HG03159 (cell line): ENCODE measurements around the gene L3MBTL3.
A peak's percentile ranks its signal among the peaks of the same experiment; 100 is the strongest.

ENCODE experiments used
- ATAC-seq: cut with Tn5 transposase; IDR thresholded peaks from one replicate; pipeline ENCODE4 v1.9.1; 2021; ENCODE audit warnings: mild to moderate bottlenecking, moderate library complexity; ENCODE audit not compliant: unreplicated experiment

L3MBTL3 gene

DNA sequence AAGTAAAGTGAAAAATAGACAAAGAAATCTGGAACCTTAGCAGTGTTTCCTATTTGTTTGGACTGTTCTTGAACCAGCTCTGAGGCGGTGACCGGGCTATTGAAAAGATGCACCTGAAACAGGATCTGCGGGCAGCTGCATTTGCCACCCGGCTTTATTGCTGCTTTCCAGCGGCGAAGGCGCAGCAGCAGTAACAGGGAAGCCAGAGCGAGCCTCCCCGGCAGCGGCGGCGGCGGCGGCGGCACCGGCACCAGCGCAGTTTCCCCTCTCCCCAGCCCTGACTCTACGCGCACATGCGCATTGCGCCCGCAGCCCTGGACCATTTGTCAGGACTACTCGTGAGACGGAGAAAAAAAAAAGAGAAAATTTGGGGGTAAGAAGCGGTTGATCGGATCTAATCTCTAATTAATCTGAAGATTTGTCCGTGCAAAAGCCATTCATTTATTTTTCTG is at the start of gene L3MBTL3:
Gene L3MBTL3, plus strand, starts transcription at position 290 of the 452 bp plus-strand sequence. CDS start 24,119 bp downstream, outside the sequence.
- ATAC-seq: peak; percentile 65

DNA sequence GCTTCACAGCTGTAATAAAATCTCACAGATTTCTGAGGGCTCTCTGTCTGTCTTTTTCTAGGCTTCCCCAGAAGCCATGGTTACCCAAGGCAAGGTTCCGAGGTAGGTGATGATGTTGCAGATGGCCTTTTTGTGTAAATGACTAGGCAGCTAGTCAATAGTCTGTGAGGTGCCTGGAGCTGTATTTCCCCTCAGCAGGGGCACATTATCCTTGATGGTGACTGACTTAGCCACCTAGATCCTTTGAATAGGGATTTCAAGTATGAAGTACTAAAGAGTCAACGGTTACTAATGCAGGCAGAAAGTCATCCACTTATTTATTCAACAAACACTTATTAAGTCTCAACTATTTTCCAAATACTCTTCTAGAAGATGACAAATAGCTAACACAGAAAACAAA is 49.3 kb upstream of the L3MBTL3 start:
- ATAC-seq: no peak

DNA sequence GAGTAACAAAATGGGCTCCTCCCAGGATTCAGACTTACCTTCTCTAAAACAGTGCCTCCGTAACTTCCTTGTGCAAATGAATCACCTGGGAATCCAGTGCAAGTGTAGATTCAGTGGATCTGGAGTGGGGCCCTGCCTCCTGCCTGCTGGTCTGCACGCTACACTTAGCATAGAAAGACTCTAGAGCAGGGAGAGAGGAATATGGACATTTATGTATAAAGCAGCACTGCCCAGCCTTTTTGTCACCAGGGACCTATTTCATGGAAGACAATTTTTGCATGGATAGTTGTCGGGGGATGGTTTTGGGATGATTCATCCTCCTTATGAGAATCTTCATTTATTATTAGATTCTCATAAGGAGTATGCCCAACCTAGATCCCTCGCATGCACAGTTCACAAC is 42.3 kb upstream of the L3MBTL3 start:
- no peak for ATAC-seq

DNA sequence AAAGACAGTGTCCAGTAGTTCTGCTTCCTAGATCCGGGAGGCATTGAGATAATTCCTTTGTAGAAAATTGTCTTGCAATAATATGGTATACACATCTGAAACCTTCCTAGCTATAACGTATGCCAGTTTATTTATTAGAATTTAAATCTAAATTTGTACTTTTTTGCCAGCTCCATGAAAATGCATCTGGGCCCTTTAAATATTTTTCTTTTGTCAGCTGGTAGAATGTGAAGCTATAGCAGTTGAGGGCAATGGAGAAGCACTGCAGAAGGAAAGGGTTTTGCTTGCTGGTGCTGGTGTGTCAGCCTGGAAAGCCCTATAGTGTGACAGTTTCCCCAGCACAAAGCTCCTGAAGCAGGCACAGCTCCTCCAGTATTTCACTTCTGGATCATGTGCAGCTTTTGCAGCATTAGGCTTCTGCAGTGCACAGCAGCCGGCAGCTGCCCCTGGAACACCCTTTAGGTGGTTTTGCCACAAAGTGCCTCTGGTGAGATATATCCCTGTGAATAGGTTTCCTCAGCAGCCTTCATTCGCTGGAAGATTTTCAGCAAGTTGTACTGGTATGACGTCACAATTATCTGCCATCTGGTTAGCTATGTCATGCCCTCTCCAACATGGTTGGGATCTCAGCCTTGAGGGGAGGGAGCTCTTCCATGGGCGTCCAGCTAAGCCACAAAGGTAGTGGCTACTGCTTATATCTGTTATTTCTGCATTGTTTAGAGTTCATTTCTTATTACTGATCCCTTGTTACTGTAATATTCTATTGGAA is 40.0 kb upstream of the L3MBTL3 start:
- no peak for ATAC-seq

DNA sequence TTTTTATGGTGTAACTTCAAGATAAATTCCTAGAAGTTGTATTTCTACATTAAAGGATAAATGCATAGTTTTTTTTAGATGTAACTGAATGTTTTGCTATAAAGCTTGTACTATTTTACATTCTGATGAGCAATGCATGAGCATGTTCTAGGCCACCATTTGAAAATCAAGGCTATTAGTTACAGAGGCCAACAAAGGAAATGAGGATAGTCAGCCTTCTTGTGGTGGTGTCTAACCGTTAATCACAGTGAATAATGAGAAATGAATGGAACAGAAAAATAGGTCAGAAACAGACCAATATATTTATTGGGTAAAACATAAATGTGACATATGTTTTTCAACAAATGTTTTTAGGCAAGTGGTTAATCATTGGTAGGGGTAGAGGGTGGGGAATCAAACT is 37.6 kb upstream of the L3MBTL3 start:
- no peak for ATAC-seq

DNA sequence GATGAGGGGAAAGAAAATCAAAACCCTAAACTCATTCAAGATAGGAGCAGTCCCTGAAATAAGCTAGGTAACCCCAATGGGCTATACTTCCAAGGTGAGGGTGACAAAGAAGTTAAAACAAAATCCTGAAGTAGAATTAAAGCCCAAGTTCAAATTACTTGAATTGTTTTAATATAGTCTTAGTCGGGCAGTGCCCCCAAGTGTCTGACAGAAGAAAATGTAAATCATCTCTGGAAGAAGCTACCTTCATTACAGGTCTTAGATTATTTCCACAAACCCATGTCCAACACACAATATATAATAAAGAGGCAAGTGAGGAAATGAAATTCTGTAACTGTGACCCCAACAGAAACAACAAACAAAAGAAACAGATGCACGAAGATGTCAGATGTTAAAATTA is 36.8 kb upstream of the L3MBTL3 start:
- ATAC-seq: no peak

DNA sequence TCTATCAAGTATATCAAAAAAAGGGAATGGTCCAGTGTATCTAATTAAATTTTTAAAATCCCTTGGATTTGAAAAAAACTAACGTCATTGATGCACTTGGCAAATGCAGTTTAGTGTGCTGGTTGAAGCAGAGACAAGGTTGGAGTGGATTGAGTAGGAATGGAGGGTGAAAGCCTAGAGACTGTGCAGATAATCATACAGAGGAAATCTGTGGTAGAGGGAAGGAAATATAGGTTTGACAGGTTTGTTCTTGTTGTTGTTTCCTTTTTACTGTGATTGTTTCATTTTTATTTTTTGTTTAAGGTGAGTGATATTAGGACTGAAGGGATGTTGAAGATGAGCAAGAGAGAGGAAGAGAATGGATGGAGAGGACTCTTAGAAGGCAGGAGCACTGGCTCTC is 29.0 kb upstream of the L3MBTL3 start:
- ATAC-seq: no peak

DNA sequence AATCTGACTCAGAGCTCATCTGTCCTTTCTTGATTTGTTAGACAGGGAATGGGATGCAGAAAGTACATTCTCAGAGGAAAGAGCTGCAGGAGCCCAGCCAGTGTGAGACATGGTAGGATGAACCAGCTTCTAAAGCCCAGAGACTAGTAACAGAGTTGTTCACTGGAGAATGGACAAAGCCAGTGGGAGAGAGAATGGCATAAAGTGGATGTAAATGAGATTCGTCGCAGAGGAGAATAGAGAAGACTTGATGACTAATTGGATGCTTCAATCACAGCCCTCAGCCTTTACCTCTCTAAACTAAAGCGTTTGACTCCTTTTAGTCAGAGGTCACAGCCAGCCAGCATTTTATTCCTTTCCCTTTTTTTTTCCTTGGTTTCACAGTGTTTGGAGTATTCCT is 25.5 kb upstream of the L3MBTL3 start:
- ATAC-seq: no peak

DNA sequence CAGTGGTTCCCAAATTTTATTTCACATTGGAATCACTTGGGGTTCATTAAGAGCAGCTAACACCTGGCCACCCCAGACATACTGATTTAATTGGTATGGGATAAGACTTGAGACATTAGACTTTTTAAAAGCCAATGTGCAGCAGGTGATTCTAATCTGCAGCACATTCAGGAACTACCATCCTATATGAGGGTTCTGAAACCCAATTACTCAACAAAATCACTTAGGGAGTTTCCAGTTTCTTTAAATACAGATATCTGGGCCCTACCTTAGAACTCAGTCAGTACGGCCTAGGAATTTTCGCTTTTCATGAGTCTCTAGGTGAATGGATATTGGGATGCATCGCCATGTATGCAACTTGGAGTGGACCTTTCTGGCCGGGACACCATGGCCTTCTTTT is 24.0 kb upstream of the L3MBTL3 start:
- ATAC-seq: no peak

DNA sequence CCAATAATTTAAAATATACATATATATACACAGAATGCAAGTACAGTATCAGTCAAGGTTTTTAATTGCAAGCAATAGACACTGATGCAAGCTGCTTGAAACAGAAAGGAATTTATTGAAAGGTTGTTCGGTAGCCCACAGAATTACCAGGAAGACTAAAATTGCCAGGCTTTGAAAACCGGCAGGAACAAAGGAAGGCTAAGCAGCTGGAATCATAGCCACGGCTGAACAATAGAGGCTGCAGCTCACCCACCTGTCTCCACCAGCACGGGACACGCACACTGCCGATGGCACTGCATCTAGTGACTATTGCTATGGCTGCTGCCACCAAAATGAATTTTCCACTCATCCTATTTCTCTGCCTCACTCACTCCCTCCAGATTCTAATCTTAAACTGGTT is 22.0 kb upstream of the L3MBTL3 start:
- ATAC-seq: no peak

DNA sequence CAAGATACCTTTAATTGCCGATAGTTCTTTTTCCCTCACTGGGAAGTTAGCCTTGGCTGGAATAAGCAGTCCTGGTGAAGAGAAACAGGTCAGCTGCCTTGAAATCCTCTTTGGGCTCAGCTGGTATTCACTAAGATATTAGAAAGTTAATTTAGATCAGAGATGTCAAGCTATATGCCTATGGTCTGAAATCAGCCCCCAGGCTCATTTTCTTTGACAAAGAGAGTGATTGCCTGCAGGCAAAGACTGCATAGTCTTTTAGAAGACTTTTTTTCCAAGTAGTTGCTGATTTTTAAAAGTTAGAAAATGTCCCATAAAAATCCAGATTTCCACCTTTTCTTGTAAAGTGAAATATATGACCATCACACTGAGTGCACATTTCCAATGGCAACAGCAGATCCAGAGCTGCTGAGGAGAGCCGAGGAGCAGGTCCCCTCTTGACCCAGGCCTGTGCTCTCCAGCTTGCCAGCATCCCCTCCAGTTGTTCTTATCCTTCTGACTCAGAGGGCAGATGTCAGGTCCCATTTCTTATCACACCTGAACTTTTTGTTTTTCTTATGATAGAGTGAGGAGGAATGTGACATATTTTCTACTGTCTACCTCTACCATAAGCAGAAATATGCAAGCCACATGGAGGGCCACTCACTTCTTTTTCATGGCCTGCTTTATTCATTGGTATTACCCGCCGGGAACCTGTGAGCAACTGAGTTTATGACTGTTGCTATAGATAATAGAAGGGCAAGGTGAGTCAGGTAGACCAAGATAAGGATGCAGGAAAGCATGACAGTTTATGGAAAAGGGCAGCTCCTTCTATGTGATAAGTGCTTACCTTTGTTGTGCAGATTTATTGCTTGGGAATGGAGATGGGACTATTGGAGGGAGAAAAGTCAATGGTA is 17.6 kb upstream of the L3MBTL3 start:
- no peak for ATAC-seq

DNA sequence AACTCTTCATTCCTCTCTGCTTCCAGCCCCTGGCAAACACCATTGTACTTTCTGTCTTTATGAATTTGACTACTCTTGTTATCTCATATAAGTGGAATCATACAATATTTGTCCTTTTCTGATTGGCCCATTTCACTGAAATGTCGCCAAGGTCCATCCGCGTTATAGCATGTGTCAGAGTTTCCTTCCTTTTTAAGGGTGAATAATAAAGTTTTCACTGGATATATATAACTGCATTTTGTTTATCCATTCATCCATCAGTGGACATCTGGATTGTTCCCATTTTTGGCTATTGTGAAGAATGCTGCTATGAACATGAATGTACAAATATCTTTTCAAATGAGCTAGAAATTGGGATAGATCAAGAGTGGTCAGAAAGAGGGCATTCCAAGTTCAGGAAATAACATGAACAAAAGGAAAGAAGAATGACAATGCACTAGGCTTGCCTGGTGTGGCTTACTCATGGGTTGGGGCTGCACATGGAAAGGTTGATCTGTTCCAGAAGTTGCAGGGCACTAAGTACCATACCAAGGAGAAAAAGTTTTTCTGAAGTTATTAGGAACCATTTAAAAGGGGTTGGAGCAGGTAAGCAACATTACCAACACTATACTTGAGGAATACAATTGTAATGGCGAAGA is 10.0 kb upstream of the L3MBTL3 start:
- ATAC-seq: no peak

DNA sequence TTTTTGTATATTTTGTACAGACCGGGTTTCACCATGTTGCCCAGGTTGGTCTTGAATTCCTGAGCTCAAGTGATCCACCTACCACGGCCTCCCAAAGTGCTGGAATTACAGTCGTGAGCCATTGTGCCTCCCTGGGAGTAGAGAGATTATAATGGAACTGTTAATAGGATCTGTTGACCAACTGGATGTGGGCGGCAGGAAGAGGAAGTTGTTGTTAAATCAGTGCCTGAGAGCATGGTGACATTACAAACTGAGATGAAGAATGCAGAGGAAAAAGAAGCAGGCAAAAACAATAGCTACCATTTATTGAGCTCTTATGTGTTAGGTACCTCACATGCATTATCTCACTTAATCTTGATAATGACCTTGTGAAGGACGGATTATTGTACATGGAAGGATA is 9.2 kb upstream of the L3MBTL3 start:
- ATAC-seq: no peak

DNA sequence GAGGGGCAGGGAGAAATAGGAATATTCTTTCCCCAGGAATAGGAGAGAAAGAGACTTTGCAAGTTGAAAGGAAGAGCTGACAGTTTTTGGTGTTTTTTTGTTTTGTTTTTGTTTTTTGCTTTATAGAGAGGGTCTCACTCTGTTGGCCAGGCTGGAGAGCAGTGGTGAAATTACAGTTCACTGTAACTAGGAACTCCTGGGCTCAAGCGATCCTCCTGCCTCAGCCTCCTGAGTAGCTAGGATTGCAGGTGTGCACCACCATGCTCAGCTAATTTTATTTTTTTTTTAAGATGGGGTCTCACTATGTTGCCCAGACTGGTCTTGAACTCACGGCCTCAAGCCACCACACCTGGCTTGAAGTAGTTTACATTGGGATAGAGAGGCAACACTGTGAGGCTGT is 8.0 kb upstream of the L3MBTL3 start:
- ATAC-seq: no peak

DNA sequence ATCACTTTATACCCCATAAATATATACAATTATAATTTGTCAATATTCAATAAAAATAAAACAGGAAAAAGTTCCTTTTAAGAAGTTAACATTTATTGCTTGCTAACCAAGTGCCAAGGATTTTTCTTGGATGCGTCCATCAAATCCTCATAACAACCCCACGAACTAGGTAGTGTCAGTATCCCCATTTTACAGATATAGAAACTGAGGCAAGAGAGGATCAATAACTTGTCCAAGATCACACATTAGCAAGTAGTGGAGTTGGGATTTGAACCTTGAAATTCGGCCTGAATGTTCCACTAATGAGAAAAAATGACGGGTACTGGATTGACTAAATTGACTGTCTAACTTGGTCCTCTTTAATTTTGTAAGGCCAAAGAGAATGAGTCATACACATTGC is 5.7 kb upstream of the L3MBTL3 start:
- ATAC-seq: no peak

DNA sequence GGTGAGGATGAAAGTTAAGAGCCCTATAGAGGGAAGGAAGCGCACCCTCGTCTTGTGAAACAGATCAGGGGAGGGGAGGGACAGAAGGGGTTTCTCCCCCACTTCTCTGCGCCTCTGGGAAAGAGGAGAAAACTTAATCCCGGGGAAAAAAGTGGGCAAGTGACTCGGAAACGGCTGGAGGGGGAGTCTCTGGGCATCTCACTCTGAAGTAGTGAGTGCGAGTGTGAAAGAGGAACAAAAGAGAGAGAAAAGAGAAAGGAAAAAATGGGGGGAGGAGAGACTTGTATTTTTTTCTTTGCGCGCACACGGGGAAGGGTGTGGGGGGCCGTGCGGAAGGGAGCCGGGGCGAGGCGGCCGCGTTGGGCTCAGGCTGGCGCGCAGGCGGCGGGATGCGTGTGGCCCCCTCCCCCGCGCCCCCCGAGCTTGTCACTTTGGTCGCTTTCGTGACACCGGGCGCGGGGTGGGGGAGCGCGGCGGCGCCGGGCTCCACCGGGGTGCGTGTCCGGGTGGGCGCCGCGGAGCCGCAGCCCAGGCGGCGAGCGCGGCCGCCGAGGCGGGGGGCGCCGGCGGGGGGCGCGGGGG is 454 bp downstream of the L3MBTL3 start:
- peak; percentile 36 for ATAC-seq

DNA sequence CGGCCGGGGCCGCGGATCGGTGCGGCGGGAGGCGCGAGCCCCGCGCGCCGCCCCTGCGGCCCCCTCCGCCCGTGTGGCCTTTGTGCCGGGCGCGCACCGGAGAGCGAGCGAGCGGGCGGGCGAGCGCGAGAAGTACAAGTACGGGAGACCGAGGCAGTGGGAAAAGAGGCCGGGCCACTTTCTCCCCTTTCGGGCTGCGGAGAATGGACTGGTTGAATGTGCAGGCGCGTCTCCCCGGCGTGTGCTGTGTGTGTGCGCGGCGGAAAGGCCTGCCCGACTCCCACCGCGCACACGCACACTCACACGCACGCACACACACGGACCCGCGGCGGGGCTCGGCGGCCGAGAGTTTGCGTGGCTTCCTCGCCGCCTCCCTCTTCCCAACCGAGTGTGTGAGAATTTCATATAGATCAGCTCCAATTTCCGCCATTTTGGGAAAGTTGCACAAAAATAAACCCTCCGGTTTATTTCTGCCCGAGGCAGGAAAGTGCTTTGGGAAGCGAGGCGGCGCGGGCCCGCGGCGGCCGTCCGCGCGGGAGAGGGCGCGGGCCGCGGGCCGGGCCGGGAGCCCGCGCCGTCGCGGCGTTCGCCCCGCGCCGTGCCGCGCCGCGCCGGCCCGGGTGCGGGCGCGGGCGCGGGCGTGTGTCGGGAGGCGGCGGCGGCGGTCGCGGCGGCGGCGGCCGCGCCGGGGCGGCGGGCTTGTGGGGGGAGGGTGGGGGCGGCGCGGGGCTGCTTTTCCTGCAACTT is 1.1 kb downstream of the L3MBTL3 start:
- peak; percentile 22 for ATAC-seq

DNA sequence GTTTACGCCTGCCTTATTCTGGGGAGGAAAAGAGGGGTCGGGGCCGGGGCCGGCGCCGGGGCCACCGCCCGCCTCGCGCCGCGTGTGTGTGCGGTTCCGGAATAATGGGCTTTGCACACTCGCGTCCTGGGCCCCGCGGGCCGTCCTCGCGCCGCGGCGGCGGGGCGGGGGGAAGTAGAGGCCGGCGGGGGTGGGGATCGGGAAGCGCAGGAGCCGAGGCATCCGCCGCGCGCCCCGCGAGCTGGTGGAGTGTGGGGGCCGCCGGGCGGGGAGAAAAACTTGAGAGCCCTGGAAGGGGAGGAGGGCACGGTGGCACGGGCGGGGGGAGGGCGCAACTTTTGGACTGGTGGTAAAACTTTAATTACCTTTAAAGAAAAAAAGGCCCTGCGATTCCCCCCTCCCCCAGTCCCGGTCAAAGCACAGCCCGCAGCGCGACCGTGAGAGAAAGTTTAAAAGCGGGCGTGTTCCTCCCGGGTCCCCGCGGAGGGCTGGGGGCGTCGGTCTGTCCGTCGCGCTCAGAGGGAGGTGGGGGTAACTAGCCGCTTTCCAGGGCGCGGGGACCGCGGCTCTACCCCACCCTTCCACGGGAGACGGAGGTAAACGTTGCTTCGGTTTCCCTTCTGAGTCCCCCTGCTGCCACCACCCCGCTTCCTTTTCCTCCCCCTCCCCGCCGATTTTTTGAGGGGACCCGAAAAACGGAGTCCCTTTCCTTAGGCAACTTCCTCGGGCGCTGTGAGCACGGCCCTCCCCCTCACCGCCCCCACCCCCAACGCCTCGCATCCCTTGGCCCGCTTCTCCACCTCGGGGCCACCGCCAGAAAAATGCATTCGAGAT is 1.9 kb downstream of the L3MBTL3 start:
- no peak for ATAC-seq

DNA sequence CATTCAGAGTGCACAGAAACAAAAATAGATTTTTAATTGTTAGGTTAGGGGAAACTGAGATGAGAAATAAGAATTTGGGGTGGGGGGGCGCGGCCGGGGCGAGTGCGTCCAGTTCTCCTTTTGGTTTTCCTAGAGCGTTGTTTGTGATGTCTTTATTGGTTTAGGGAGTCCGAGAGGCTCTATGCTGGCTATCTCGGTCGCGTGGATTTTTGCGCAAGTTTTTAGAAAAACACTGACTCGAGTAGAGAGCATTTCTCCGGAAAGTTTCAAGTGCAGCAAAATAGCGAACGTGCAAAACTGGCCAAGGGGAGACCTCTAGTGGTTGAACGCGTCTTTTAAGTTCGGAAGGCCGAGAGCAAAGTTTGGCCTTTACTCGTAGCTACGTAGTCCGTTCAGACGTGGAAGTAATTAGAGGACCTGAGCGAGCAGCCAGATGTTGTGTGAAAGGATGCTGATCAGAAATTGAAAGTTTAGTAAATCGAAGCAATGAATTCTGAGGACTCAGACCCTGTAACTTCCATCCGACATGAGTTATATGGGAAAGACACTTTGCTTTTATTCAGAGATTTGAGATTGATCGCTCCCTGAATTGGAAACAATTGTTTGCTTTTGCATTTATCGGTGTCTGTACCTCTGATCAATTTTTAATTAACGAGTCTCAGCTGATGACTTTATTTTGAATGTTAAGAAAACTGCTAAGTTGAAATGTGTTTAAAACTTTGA is 2.7 kb downstream of the L3MBTL3 start:
- ATAC-seq: peak; percentile 47
